Activated T-cell treated with anti-CD3 and anti-CD28 coated beads, Interleukin-2, amount 50 U/mL, for 48 hours (primary cell): ENCODE results near the gene PNKP.
A peak's percentile ranks its signal among the peaks of the same experiment; 100 is the strongest.
"Not testable (repeated sequence)": the region's sequence is repeated elsewhere in the genome, so short reads cannot be mapped to it uniquely, and the experiment has no call there.

Source experiments
- DNase-seq, 2 experiments: peaks; one replicate each; pipeline ENCODE4 v3.0.0-alpha.2; 2020

Gene PNKP

GRCh38 chr19:49840736-49841249, 26.6 kb downstream of the PNKP start:
- DNase-seq, result no peak

DNA sequence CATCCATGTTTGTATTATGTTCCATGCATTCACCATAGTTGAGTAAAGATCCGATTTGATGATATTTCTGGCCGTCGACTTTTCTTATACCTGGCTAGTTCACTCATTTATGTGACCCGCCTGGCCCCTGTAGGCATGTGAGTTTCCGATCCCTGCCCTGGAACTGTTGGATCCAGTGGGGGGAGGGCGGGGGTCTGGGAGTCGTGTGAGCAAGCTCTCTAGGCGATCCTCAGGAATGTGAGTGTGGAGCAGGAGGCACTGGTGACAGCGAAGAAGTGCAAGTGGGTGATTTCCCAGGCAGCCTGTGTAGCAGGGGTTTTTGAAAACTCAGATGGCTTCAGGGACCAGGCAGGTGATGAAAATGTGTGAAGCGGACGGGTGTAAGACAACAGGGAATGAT, 27.1 kb downstream of the PNKP start:
- no peak for DNase-seq

DNA sequence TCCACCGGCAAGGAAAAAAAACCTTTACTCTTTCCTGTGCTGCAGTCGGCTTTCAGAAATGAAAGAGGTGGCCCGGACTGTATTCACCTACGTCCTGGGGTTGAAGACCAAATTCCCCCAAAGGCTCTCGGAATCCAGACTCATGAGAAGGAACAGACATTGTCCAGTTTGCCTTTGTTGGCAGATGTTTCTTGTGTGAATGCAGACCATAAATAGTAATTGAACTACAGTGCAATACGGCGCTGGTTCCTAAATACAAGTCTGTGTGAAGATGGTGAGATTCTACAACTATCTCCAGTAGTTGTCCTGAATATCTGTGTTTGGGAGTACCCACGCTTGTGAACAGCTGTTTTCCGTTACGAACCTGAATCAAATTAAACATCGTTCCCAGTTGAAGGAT, 27.7 kb downstream of the PNKP start:
- no peak for DNase-seq

GRCh38 chr19:49838885-49839588, 28.3 kb downstream of the PNKP start:
- DNase-seq, result no peak

DNA sequence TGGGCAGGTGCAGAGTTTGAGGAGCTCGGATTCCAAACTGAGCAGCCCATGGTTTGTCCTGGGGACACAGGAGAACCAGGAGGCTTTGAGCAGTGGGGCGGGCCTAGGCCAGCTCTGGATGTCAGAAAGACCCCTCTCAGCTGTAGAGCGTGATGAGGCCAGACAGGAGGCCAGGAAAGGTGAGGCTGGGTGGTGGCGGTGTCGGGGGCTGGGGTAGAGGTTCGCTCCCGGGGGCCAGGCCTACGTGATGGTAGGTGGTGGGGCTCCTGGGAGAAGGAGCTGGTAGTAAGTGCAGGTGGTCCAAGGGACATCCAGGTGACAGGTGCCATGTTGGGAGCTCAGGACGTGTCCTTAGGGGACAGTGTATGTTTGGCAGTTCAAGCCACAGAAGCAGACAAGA, 30.0 kb downstream of the PNKP start:
- DNase-seq, result no peak

- DNase-seq, result no peak
These were observed 30.4 kb downstream of the PNKP start for GRCh38 chr19:49837009-49837310.

GRCh38 chr19:49836176-49837008, 31.0 kb downstream of the PNKP start:
- no peak for DNase-seq

- no peak for DNase-seq
These were observed 31.8 kb downstream of the PNKP start for GRCh38 chr19:49835562-49835961.

- DNase-seq, result no peak
These were observed 33.8 kb downstream of the PNKP start for GRCh38 chr19:49833599-49833998.

- no peak for DNase-seq
These were observed 34.8 kb downstream of the PNKP start for GRCh38 chr19:49832556-49832955.

- no peak for DNase-seq
These were observed 35.8 kb downstream of the PNKP start for GRCh38 chr19:49831592-49831991.

DNA sequence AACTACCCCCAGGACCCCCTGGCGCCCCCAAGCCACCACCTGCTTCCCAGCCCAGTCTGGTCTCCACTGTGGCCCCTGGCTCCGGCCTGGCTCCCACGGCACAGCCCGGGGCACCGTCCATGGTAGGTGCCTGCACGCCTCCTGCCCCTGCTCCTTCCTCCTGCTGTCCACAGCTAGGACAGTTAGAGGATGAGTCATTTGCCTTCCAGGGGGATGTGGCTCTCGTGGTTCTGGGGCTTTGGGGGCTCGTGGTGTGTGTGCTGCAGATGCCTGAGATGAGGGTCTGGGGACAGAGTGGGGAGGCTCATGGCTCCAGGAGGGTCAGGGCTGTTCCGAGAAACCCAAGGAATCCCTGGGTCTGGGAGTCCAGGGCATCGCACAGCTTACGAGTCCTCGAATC, 36.6 kb downstream of the PNKP start:
- DNase-seq, result no peak

DNA sequence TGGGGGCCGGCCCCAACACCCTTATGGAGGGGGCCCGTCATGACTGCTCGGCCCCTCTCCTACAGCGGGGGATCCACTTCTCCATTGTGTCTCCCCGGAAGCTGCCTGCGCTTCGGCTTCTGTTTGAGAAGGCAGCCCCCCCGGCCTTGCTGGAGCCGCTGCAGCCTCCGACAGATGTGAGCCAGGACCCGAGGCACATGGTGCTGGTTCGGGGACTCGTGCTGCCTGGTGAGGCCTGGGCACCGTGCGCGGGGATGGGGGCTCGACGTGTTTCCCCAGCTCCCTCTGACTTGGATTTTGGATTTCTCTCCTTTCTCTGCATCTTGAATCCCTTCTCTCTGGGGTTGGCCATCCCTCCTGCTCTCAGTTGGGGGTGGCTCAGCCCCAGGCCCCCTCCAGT, 37.7 kb downstream of the PNKP start:
- DNase-seq, result no peak

DNA sequence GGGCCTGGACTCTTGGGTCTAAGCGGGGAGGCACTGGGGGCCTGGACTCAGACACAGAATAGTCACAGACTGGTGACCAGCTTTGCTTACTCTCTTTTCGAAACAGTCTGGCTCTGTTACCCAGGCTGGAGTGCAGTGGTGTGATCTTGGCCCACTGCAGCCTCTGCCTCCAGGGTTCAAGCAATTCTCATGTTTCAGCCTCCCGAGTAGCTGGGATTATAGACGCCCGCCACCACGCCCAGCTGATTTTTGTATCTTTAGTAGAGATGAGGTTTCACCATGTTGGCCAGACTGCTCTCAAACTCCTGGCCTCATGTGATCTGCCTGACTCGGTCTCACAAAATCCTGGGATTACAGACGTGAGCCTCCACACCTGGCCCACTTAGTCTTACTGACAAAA, 38.2 kb downstream of the PNKP start:
- DNase-seq, result no peak

- no peak for DNase-seq
These were observed 40.3 kb downstream of the PNKP start for GRCh38 chr19:49827034-49827433.

DNA sequence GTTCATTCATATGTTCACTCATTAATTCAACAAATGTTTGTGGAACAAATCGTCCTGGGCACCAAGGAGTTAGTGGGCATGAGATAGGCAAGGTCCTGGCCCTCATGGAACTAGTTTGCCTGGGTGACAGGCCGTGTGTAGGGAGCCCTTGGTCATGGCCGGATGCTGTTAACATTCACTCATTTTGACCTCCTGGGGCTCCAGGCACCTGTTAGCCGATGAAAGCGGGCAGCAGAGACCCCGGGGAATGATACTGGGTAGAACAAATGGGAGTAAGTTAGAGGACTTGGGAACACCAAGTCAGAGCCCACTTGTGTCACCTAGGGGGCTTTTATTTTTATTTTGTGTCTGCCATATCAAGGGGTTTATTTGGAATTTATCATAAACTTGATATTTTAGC, 42.7 kb downstream of the PNKP start:
- DNase-seq, result no peak

- no peak for DNase-seq
These were observed 43.9 kb downstream of the PNKP start for GRCh38 chr19:49823472-49823871.

- DNase-seq, result no peak
These were observed 47.3 kb downstream of the PNKP start for GRCh38 chr19:49820125-49820524.

- not testable (repeated sequence) for DNase-seq
These were observed 47.8 kb downstream of the PNKP start for GRCh38 chr19:49819452-49820115.

DNA sequence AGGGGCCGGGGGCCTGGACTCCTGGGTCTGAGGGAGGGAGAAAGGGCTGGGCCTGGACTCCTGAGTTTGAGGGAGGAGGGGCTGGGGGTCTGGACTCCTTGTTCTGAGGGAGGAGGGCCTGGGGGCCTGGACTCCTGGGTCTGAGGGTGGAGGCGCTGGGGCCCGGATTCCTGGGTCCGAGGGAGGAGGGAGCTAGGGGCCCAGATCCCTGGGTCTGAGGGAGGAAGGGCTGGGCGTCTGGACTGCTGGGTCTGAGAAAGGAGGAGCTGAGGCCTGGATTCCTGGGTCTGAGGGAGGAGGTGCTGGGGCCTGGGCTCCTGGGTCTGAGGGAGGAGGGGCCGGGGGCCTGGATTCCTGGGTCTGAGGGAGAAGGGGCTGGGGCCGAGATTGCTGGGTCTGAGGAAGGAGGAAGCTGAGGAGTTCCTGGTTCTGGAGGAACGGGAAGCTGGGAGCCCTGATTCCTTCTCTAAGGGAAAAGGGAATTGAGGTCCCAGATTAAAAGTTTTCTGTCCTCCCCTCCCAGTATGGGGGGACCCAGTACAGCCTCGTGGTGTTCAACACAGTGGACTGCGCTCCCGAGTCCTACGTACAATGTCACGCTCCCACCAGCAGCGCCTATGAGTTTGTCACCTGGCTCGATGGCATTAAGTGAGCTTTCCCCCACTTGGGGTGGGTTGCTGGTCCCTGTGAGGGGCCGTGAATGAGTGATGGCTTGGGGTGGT, 48.6 kb downstream of the PNKP start:
- no peak for DNase-seq

- DNase-seq, result peak; percentile 92 to 93
These were observed 49.3 kb downstream of the PNKP start, which contains the start of gene MED25 for GRCh38 chr19:49817964-49818648. Gene MED25 (plus strand): TSS chr19:49818289. CDS start chr19:49818342, 53 bp downstream.

- no peak for DNase-seq
These were observed 50.8 kb downstream of the PNKP start for GRCh38 chr19:49816590-49816989.
